CD4-positive, alpha-beta T cell treated with Interleukin-6 at 100 ng/mL for 8 hours (primary cell): ENCODE data around the gene GALNT10.

Source experiments
- DNase-seq: peaks from one replicate; pipeline ENCODE4 v3.0.0-alpha.2; 2020; ENCODE audit warnings: mixed read lengths, low spot score

The GALNT10 gene

GRCh38 chr5:154268073-154268472 is 77.5 kb downstream of the GALNT10 start:
- no peak for DNase-seq

GRCh38 chr5:154269414-154269813 is 78.9 kb downstream of the GALNT10 start:
- no peak for DNase-seq

DNA sequence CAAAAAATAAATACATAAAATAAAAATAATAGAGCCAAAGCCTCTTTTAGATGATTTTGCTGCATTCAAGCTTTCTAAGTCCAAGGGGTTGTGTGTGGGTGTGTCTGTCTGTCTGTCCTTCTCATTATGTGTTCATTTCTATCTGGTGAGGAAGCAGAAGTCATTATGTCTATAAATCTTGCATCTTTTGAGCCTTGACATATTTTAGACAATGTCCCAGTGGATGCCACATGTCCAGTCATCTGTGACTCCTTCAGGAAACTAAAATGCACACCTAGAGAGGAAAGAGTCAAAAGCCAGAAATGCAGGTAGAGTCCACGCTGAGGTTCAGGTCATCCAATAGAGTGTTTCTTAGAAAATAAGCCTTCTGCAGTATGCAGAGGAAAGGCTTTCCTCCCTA is 80.9 kb downstream of the GALNT10 start:
- DNase-seq: no peak

DNA sequence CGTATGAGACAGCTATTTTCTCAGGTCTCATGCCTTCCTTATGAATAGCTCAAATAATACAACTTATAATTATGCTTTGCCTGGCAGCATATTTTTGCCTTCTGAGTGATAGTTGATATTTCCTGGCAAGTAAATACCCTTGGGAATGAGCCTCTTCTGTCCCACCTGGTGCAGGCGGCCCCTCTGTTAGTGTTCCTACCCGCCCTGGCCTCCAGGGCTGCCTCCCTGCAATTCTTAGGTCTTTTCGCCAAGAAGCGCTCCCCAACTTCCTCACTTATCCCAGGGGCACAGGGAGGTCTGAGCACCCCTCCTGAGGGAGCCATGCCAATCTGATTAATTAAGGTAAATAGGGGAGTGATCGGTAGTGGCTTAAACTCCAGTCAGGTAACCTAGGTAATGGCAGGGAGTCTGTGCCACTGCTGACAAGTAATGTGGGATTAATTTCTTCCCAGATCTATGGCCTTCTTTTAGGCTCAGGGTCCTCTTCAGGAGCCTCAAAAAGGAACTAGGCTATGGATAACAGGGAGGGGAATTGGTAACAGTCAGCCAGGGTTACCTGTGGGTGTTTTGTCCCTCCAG is 81.5 kb downstream of the GALNT10 start:
- no peak for DNase-seq

DNA sequence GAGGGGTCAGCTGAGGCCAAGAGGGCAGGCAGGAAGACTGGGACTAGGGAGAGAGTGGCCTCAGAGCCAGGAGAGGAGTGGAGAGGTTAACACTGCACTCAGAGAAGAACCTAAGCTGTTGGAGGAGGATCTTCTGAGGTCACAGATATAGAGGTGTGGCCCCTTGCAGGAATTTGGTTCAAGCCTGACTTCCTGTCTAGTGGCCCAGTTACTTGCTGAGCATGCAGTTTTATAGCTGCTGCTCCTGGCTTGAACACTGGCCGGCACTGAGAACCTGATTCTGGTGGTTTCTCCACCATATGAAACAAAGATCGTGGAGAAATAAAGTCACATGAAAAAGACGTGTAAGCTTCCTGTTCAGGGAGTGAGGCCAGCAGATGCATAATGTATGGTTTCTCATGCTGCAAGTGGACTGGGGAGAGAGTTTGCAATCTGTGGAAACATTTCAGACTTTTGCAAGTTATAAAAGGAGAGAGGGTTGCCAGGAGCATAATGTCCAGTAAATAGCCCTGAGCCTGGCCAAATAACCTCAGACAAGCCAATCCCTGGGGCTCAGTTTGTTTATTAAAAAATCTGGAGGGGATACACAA is 82.6 kb downstream of the GALNT10 start:
- DNase-seq: peak; percentile 14

GRCh38 chr5:154273963-154274827 is 83.7 kb downstream of the GALNT10 start:
- no peak for DNase-seq

DNA sequence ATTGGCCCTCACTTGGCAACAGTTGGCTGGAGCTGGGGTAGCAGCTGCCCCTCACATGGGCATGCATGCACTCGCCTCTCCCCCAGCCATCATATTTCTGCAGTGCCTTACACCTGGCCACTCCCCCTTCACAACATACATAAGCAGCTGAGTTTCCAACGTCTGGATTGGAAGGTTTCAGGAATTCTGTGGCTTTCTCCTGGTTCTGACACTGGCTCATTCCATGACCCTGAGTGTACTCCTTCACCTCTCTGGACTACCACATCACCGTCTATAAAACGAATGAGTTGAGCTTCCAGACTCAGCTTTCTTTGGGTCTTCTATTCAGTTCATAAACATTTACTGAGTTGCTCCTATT is 84.3 kb downstream of the GALNT10 start:
- DNase-seq: no peak

DNA sequence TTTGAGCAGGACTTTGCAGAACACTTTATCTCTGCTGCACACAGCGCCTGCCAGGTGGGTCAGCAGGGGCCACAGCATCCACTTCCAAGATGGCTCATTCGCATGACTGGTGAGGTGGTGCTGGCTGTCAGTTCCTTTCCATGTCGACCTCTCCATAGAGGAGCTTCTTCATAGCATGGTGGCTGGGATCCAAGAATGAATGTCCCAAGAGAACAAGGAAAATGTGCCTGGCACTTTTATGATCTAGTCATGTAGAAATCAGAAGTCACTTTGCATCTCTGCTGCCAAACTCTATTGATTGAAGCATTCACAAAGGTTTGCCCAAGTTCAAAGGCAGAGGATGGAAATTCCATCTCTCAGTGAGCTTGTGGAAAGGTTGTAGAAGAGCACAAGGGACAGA is 85.0 kb downstream of the GALNT10 start:
- DNase-seq: no peak

DNA sequence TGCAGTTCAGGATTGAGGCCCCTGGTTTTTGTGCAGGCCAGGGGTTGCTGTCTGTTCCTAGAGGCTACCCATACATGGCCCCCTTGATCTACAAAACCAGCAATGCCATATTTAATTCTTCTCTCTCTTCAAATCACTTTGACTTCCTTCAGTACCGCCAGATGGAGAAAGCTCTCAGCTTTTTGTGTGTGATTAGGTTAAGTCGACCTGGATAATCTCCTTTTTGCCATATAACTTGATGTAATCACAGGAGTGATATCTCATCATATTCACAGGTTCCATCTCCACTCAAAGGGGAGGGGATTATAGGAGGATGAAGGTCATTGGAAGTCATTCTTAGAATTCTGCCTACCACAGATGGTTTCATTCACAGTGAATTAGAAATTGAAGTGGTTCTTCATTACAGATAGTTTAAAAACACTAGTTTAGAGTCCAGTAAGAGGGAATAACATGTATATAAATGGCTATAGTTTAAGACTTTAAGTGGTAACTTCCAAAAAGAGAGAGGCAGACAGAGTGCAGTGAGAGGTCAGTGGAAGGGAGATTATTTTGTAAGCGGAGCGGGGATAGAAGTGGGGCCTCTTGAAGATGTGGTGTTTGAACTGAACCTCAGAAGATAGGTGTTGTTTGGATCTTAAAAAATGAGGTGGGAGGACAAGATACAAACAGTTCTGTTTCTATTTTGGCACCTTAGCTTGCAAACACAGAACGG is 85.9 kb downstream of the GALNT10 start:
- DNase-seq: no peak

GRCh38 chr5:154276973-154277331 is 86.4 kb downstream of the GALNT10 start:
- no peak for DNase-seq

GRCh38 chr5:154277499-154277898 is 87.0 kb downstream of the GALNT10 start:
- no peak for DNase-seq

DNA sequence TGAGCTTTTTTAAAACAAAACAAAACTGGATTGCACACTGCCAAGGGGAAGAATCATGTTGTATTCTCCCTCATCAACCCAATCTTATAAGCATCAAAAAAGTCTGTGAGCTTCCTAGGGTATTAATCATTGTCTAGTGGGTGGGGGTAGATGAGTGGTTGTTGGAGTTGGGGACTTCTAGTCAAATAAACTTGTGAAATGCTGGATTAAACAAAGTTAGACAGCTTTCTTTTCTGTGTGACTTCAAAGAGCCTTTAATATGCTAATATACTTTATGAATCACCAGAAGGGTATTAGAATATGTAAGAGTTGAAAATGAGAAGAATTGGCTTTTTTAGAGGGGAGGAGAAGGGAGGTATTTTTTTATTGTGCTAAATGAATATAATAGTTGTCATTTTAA is 87.7 kb downstream of the GALNT10 start:
- DNase-seq: no peak

DNA sequence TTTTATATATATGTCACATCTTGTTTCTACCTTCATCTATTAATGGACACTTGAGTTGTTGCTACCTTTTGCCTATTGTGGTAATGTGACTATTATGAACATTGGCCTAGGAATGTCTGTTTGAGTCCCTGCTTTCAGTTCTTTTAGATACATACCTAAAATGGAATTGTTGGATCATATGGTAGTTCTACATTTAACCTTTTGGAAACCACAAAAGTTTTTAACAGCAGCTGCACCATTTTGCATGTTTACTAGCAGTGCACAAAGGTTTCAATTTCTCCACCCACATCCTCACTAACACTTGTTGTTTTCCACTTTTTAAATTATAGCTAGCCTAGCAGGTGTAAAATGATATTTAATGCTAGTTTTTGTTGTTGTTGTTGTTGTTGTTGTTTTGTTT is 88.4 kb downstream of the GALNT10 start:
- DNase-seq: no peak

- no peak for DNase-seq
These were observed 93.9 kb downstream of the GALNT10 start for GRCh38 chr5:154284433-154284832.

DNA sequence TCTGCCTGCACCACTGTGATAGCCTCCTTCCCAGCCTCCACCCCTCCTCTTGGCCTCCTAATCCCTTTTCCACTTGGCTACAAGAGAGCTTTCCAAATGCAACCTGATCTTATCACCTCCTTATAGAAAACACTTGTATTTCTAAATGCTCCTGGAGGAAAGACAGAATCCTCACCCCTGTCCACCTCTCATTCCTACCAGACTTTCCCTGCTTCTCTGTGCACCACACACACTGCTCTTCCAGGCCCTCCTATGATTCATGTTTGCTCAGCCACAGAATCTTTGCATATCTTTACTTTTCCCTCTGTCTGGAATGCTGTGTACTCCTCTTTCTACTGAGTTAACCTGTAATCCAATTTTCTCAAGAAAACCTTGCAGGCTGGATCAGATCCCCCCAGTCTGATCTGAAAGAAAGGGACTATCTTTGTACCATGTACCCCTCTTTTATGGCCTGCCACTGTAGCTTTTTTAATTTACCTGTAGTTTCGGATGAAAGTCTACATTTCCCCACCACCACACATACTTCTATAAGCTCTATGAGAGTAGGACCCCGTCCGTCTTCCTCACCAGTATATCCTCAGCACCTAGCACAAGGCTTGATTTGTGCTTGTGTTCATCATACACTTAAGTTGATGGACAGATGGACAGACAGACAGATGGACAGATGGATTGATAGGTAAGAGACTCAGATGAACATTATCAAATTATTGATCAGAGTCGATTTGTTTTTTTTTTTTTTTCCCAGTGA is 95.3 kb downstream of the GALNT10 start:
- DNase-seq: no peak

- no peak for DNase-seq
These were observed 96.0 kb downstream of the GALNT10 start for GRCh38 chr5:154286557-154286956.

DNA sequence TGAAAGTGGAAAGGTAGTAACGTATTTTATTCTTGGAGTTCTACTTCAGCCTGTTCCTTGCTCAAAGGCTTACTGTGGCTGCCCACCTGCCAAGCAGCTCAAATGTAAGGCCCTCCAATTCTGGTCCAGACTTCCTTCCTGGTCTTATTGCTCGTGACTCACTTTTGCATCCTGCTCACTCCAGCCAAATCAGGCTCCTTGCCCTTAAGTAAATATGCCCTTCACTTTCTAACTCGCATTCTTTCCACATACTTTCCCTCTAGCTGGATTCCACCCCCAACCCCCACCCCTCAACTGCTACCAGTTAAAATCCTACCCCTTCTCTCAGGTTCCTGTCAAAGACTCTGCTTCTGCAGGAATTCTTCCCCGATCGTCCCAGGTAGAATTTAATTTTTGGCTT is 96.6 kb downstream of the GALNT10 start:
- no peak for DNase-seq

- no peak for DNase-seq
These were observed 97.6 kb downstream of the GALNT10 start for GRCh38 chr5:154288145-154288544.

DNA sequence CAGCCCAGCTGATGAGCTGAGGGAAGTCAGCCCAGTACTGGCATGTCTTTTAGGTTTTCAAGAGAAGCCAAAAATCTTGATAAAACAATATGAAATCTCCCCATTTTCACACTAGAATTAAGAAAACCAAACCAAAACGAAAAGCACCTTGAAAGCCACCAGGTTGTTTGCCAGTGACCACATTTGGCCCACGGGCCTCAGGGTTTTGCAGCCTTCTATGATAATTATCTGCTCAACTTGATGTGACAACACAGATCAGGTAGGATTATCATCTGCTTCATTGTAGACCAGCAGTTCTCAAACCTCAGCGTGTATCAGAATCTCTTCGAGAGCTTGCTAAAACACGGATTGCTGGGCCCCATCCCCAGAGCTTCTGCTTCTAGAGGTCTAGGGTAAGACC is 101.4 kb downstream of the GALNT10 start:
- DNase-seq: no peak

GRCh38 chr5:154293219-154293618 is 102.7 kb downstream of the GALNT10 start:
- DNase-seq: no peak

DNA sequence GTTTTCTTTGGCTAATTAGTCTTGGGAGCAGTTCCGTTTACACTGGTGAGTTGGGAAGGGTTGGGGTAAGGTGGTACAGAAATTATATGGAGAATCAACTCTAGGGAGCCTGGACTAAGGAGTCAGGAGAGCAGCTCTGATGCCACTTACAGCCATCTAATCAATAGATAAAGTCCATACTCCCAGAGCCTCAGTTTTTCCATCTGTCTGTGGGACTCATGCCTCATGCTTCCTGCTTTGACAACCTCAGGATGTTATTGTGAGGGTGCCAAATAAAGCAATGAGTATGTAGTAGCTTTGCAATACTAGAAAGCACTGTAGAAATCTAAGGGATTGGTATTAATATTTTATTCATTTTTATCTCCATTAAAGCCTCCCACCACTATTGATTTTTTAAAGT is 105.0 kb downstream of the GALNT10 start:
- DNase-seq: no peak

DNA sequence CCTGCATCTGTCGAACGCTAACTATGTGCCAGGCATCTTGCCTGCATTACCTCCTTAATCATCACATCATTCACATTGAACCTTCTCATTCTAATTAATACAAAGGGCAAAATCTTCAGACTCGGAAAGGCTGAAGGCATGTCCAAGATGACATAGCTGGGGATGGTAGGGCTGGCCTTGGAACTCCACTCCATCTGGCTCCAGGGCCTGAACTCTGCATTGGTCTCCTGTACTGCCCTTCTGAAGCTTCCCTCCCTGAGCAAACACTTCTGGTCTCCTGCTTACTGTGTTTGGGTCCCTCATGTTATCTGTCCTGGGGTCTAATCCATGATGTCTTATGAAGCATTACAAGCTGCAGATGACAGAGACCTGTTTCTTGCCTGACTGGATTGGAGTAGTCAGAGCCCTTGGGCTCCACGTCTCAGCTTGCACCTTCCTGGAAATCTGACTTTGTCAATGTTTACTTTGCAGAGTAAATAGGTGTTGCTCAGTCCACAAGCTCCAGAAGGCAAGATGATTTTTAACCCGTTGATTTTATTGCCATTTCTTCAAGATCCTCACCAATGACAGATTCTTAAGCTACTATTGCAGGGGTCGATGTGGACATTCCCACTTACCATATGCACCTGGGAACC is 106.1 kb downstream of the GALNT10 start:
- no peak for DNase-seq
